Stimulated activated CD8-positive, alpha-beta memory T cell treated with anti-CD3 and anti-CD28 coated beads, Interleukin-7, amount 100 ng/mL, for 1 hour (primary cell): ENCODE data around the gene BTG3.

Experiments used
- DNase-seq, 2 donors: peaks; one replicate each; pipeline ENCODE4 v3.0.0-alpha.2; 2020; ENCODE audit warnings: low read depth in 2 of 2

Gene BTG3

DNA sequence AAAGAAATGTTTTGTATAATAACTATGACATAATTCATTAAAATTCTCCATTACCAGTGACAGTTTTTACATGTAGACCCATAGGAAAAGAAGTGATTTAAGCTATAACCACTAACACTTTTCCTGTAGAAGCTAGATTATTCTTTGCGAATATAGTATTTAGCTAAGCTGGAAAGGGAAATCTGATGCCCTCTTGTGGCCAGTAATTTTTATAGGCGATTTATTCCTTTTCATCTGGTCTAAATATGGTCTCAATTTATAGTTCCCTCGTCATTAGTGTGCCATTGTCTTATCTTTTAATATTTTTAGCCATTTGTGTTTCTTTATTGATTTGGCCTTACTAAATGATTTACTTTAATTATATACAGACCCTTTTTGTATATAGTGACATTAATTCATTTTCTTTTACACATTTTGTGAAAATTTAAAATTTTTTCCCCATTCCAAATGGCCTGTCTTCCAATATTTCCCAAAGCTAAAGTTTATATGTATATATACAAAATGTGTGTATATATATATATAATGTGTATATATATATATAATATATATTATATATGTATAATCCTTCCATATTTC, 26.7 kb downstream of the BTG3 start:
- DNase-seq: no peak

DNA sequence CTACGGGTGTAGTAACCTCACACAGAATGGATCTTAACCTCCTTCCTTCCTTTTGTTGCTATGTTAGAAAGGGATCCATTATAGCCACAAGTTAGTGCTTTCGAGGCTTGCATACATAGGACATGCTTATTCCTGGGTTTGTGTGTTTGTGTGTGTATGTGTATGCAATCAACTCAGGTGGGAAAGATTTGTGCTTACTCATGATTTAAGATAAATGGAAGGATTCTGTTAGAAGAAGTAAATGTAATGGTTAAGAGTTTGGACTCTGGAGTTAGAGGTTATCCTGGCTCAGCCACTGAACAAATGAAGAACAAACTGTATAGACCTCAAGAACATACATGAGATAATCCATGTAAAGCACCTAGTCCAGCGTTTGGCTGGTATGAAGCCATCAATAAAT, 28.8 kb downstream of the BTG3 start:
- DNase-seq: no peak

DNA sequence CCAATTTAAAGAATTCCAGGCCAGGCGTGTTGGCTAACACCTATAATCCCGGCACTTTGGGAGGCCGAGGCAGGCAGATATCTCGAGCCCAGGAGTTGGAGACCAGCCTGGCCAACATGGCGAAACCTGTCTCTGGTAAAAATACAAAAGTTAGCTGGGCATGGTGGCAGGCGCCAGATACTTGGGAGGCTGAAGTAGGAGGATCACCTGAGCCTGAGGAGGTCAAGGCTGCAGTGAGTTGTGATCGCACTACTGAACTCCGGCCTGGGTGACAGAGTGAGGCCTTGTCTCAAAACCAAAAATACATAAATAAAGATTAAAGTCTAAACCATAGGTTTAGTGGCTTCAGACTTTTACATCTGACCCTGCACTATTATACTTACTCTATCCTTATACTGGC, 32.4 kb downstream of the BTG3 start:
- no peak for DNase-seq

DNA sequence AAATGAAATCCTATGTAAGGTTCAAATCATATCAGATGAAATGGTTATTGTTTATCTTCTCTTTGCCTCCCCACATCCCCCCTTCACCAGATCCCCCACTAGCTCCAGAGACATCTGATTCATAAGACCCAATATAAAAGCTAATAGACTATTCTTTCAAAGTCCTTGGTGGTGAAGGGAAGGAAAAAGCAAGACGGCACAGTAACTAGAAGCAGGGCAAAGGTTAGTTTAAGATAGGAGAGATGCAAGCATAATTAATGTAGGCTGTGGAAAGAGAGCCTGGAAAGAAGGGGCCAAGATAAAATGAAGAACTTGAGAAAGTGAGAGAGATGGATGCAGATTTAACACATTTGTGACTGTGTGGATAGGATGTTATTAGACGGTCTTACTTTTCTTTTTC, 33.8 kb downstream of the BTG3 start:
- DNase-seq: no peak

DNA sequence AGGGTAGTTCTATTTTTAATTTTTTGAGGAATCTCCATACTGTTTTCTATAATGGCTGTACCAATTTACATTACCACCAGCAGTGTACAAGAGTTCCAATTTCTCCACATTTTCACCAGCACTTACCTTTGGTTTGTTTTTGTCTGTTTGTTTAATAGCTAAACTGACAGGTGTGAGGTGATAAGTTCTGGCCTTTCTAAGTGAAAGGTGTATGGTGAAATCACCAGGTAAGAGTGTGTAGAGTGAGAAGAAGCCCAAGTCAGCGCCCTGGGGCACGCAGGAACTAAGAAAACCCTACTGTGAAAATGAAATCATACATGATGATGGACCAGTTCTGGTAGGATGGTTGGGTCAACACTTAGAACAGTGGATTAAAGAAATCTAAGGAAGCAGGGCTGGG, 34.5 kb downstream of the BTG3 start:
- DNase-seq: no peak

DNA sequence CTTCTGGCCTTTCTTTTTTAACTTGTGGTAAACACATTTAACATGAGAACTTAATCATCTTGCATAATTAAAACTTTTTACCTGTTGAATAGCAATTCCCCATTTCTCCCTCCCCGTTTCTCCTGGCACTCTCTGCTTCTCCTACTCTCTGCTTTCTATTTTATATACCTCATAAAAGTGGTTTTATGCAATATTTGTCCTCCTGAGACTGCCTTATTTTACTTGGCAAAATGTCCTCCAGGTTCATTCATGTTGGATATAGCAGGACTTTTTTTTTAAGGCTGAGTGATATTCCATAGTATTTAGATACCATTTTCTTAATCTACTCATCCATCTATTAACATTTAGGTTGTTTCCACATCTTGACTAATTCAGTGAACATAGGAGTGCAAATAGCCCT, 35.0 kb downstream of the BTG3 start:
- DNase-seq: no peak

DNA sequence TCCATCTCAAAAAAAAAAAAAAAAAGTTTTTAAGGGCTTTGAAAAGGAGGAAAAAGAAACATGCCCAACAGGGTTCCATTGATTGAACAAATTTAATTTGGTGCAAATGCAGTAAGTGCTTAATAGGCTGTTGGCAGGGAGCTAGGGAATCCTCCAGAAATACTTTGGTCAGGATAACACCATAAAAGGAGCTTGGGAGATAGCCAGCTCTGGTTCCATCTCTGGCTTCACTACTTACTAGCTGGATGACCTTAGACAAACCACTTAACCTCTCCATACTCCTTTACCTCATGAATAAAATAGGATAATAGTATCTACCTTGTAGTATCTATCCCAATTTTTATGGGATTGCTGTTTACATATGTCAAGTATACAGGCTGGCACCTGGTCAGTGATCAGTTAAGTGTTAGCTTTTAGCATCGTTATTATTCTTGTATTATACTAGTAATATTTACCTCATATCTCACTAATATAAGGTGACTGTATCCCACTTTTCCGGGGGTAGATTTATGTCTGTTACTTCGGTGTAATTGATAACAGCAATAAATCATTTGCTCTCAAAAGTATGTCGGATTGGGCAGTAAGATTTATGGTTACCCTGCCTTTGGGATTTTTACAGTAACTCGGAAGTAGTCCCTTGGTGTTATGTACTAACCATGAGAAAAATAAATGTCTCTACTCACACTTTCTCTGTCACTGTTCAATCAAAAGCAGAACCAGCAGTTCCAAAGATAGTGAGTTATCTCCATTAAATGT, 36.4 kb downstream of the BTG3 start:
- no peak for DNase-seq

DNA sequence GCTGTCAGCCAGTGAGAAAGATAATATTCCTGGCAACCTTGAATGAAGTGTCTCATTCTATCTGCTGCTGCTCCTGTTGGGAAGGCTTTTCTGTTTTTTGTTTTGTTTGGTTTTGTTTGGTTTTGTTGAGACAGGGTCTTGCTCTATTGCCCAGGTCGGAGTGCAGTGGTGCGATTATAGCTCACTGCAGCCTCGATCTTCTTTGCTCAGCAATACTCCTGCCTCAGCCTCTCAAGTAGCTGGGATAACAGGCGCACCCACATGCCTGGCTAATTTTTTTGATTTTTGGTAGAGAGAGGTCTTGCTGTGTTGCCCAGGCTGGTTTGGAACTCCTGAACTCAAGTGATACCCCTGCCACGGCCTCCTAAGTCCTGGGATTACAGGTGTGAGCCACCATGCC, 37.6 kb downstream of the BTG3 start:
- no peak for DNase-seq

DNA sequence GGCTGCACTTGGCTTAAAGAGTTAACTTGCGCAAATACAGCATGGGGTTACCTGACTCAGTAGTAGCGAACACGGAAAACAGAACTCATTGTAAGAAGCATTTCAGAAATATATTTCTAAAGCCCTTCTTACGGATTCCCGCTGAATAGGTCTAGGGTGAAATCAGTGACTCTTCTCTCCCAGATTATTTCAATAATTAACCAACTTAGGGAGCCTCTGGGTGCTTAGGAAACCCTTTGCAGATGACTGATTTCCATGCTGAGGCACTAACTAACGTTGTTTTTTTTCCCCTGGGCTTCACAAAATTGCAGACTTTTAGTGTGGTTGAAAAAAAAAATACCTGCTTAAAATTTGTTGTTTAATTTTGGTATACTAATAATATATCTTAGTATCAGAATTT, 40.3 kb downstream of the BTG3 start:
- DNase-seq: no peak

DNA sequence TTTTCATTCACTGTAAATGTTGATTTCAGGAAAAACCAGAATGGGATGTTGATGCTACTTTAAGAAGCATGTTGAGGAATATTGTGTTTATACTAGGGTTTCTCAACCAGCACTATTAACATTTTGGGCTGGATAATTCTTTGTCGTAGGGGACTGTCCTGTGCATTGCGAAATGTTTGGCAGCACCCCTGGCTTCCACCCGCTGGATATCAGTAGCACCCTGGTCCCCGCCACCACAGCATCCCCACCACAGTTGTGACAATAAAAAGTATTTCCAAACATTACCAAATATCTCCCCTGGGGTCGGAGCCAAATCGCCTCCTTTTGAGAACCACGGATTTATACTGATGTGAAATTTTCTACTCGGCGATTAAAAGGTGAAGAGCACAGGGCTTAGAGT, 41.9 kb downstream of the BTG3 start:
- no peak for DNase-seq

DNA sequence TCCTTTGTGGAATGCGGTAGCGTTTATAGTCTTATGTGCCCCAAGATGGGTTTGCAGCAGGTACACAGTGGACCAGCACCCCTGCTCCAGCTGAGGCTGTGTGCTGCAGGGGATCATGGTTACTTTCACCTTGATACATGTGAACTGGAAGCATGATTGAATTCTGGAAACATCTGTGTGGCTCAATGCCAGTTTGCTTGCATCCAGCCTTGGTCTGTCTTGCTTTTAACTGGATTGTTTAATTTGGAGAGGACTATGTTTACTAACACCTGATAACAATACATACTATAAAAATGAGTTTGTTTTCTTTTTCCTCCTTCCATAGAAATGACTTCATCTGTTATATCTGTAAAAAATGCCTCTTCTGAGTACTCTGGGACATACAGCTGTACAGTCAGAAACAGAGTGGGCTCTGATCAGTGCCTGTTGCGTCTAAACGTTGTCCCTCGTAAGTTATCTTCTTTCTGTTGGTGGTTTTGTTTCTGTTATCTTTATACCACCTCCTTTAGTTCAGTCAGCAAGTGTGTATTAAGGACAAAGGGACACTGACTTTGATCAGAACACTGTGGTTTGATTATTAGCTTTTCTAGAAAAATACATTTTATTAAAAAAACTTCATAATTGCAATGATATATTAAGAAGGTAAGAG, 52.2 kb downstream of the BTG3 start:
- DNase-seq: no peak

DNA sequence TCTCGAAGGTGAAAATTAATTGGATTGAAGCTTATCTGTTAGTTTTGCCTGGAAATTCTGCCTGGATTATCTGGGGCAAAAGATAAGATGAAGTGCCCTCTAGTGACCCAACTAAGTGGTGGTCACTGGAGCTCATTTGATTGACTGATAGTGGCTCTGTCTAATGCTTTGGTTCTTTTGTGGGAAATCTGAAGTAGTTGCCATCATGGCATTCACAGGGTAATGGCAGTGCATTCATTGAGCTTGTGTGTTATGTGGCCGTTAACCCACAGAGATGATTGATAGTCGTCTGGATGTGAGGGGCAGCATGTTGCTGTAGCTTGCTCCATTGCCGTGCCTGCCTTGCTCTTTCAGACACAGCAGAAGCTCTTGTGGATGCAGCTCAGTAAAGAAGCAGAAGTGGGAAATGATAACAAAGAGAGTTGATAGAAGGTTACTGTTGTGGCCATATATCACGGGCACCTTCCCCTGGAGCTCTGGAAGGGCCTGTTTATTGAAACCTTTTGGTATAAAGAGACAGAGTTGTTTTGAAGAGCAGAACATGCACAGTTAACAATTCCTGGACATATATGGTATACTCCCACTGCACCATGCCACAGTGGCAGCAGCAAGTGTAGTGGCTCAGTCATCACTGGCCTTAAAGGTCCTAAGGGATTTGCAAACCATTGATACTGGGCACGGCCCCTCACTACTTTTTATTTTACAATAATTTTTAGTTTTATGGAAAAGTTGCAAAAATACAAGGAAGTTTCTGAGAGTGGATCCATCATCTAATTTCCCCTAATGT, 57.8 kb downstream of the BTG3 start:
- no peak for DNase-seq

DNA sequence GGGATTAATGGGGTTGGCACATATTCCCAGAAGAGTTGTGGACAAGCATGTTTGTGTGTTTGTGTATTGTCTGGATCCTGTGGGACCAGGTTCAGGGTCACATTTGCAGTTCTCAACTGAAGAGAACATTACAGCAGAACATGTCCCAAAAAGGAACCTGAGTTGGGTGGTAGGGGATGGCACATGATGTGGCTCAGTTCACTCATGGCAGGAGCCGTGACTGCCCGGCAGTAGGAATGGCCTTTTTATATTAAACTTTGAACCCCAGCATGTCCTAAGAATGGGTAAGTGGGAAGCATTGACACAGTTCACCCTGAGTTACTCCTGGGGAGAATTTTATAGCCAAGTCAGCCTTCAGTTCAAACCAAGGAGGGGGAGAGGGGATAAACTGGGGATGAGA, 58.6 kb downstream of the BTG3 start:
- no peak for DNase-seq

DNA sequence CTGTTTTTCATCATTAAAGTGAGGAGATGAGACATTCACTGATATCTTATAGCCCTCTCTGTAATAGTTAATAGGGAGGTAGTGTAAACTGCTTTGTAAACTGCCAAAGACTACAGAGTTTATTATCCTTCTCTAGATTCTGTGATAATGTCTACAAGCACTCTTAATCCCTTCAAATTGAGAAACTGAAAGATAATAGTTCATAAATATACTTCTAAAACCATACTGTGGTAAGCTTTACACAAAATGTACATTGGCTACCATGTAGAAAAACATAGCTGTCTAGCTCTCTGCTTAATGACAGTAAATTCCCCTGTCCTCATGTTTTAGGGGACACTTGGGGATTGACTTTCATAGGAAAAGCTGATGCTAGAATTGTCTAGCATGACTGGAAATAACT, 60.3 kb downstream of the BTG3 start:
- DNase-seq: no peak

DNA sequence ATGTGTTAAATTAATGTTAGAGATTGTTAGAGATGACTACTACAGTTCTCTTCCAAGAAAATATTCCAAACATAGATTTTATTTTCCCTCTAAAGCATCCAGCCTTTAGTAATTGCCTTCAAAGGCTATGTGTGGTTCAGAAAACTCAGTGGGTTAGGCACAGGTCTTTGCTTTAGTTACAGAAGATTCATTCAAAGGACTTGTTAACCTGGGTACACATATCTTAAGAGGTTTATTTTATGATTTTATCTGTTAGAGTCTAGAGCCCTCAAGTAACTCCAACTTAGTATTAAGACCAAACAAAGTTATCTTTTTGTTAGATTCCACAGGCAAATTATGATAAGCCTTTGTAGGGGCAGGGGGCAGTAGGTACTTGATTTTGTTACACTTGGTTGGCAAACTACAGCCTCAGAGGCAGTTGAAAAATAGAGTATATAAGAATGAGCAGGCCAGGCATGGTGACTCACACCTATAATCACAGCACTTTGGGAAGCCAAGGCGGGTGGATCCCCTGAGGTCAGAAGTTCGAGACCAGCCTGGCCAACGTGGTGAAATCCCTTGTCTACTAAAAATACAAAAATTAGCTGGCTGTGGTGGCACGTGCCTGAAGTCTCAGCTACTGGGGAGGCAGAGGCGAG, 61.9 kb downstream of the BTG3 start:
- no peak for DNase-seq

DNA sequence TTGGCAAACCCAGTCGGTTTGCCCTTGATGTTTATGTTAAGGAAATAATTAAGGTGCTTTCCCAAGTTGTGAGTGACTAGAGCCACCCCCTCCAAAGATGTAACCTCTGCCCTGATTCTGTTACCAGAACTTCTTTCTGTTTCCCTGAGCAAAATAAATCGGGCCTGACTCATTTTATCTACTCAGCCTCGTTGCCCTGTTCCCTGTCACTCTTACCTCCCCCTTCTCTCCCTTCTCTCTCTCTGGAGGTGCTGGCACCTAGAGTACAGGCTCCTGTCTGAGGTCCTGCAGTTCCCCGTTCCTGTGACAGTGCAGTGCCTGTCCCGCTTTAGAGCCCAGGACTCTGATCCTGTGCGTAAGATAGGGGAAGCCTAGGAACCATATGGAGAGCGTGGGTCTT, 64.4 kb downstream of the BTG3 start:
- DNase-seq: no peak

DNA sequence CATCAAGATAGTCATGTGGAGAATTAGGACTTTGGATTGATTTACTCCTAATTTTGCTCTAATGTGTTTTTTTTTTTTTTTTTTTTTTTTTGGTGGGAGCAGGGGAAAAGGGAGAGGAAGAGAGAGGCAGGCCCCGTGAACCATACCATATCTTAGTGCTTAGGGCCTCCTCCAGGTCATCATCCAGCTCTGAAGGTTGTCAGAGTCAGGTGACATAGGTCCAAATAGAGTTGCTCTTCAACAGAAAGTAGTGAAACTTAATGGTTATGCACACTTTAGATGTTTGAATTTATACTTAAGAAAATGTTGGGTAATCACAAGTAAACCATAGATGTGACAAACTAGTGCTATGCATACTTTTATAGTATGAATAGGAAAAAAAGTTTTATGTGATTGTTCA, 67.7 kb downstream of the BTG3 start:
- DNase-seq: no peak
